HEK293 (cell line): Measurements from ENCODE around the gene NPPB.

Source experiments
- CTCF ChIA-PET: fragments of 350-600 bp; formaldehyde crosslinking; extraction: SDS; loops from one replicate; lab custom pipeline; 2021; ENCODE audit warnings: antibody characterized with exemption; lab: Yijun Ruan, JAX
- POLR2A ChIA-PET: fragments of 300-600 bp; formaldehyde crosslinking; extraction: SDS; loops from one replicate; lab custom pipeline; 2020; ENCODE audit warnings: antibody characterized with exemption, inconsistent platforms; lab: Yijun Ruan, JAX
- H3K27ac ChIP-seq: fragments of 200-500 bp; sonication (Bioruptor generic); 2 replicates; pipeline ENCODE4 v1.5.1; 2014; ENCODE audit warnings: low read depth, low read length, control low read depth, inconsistent platforms; ENCODE audit errors: extremely low read depth
- H3K36me3 ChIP-seq, 2 experiments: fragments of 200-500 bp in 1 of 2; sonication (Bioruptor generic) in 1 of 2; 1 replicate in 1 of 2; 2 replicates in 1 of 2; pipeline ENCODE4 v1.5.1; 2014 to 2017; ENCODE audit warnings: inconsistent platforms in 2 of 2, low read length in 2 of 2; ENCODE audit not compliant: control insufficient read depth in 2 of 2, insufficient read depth in 1 of 2
- H3K4me1 ChIP-seq: fragments of 200-500 bp; sonication (Bioruptor generic); 2 replicates; pipeline ENCODE4 v1.5.1; 2014; ENCODE audit warnings: mild to moderate bottlenecking, low read length, inconsistent platforms; ENCODE audit not compliant: control insufficient read depth, insufficient read depth
- H3K4me3 ChIP-seq: 2 replicates; pipeline ENCODE4 v1.5.1; 2011; ENCODE audit warnings: low read depth, mild to moderate bottlenecking, control low read depth, low read length, moderate library complexity
- H3K9me3 ChIP-seq: fragments of 200-500 bp; sonication (Bioruptor generic); 2 replicates; pipeline ENCODE4 v1.5.1; 2014; ENCODE audit warnings: low read depth, low read length, inconsistent platforms; ENCODE audit not compliant: control insufficient read depth, insufficient read depth
- GLIS1 ChIP-seq: fragments of 450-650 bp; formaldehyde crosslinking; IDR thresholded peaks from 2 replicates; pipeline ENCODE4 v1.5.1; 2016; ENCODE audit warnings: missing biosample characterization, missing genetic modification characterization
- MEIS1 ChIP-seq: sonication (generic); formaldehyde crosslinking; IDR thresholded peaks from 2 replicates; pipeline ENCODE4 v1.8.1; 2022; ENCODE audit warnings: missing genetic modification reagents, mild to moderate bottlenecking, borderline replicate concordance
- PRDM10 ChIP-seq: fragments of 450-650 bp; formaldehyde crosslinking; IDR thresholded peaks from 2 replicates; pipeline ENCODE4 v1.5.1; 2016; ENCODE audit warnings: missing biosample characterization, missing genetic modification characterization
- ZNF138 ChIP-seq: fragments of 450-650 bp; formaldehyde crosslinking; IDR thresholded peaks from 2 replicates; pipeline ENCODE4 v1.5.1; 2016; ENCODE audit warnings: missing biosample characterization, missing genetic modification characterization, borderline replicate concordance
- ZNF140 ChIP-seq: fragments of 450-650 bp; formaldehyde crosslinking; IDR thresholded peaks from 2 replicates; pipeline ENCODE4 v1.5.1; 2016; ENCODE audit warnings: missing biosample characterization, missing genetic modification characterization
- ZNF19 ChIP-seq: fragments of 450-650 bp; formaldehyde crosslinking; IDR thresholded peaks from 2 replicates; pipeline ENCODE4; 2016; ENCODE audit warnings: missing biosample characterization, missing genetic modification characterization, low read depth
- ZNF266 ChIP-seq: fragments of 450-650 bp; formaldehyde crosslinking; IDR thresholded peaks from 2 replicates; pipeline ENCODE4 v1.5.1; 2016; ENCODE audit warnings: missing biosample characterization, missing genetic modification characterization, low read depth
- ZNF324 ChIP-seq: fragments of 450-650 bp; formaldehyde crosslinking; IDR thresholded peaks from 2 replicates; pipeline ENCODE4 v1.5.1; 2016; ENCODE audit warnings: missing biosample characterization, missing genetic modification characterization
- ZNF366 ChIP-seq: fragments of 450-650 bp; formaldehyde crosslinking; conservative IDR thresholded peaks from 2 replicates; pipeline ENCODE4 v1.5.1; 2016; ENCODE audit warnings: missing biosample characterization, missing genetic modification characterization
- ZNF416 ChIP-seq: fragments of 450-650 bp; formaldehyde crosslinking; IDR thresholded peaks from 2 replicates; pipeline ENCODE4 v1.5.1; 2016; ENCODE audit warnings: missing biosample characterization, missing genetic modification characterization
- ZNF571 ChIP-seq: fragments of 450-650 bp; formaldehyde crosslinking; IDR thresholded peaks from 2 replicates; pipeline ENCODE4 v1.5.0; 2017; ENCODE audit warnings: missing biosample characterization, missing genetic modification characterization
- ZNF707 ChIP-seq: fragments of 450-650 bp; formaldehyde crosslinking; IDR thresholded peaks from 2 replicates; pipeline ENCODE4 v1.5.1; 2016; ENCODE audit warnings: missing biosample characterization, missing genetic modification characterization
- ZNF768 ChIP-seq: fragments of 450-650 bp; formaldehyde crosslinking; IDR thresholded peaks from 2 replicates; pipeline ENCODE4 v1.5.1; 2018; ENCODE audit warnings: missing biosample characterization, mild to moderate bottlenecking, missing genetic modification characterization
- ZSCAN4 ChIP-seq: fragments of 450-650 bp; formaldehyde crosslinking; IDR thresholded peaks from 2 replicates; pipeline ENCODE4 v1.5.1; 2017; ENCODE audit warnings: missing biosample characterization, missing genetic modification characterization

NPPB gene

GRCh38 chr1:11862890-11863289, 4.1 kb upstream of the NPPB start:
- Histone ChIP-seq H3K36me3 (no peaks in the 10 kb centered on the region), H3K4me1 (no peaks in the 10 kb centered on the region), H3K9me3 (no peaks in the 10 kb centered on the region)
- ChIA-PET CTCF (interaction anchor here (0.6 kb wide), 1 partner anchor 23 kb away, joined by 3 read pairs; no protein-coding TSS in a partner anchor), POLR2A (interaction anchor here (0.7 kb wide), 1 partner anchor 14 kb away, joined by 4 read pairs; no protein-coding TSS in a partner anchor)
- TF ChIP-seq PRDM10 (tag by site-specific recombination) (0 out of 2 replicates have a peak, but pooled peaks have one; percentile 19), ZNF324 (tag by site-specific recombination) (no peak), GLIS1 (tag by site-specific recombination) (0 out of 2 replicates have a peak, but pooled peaks have one; percentile 12)
- TF ChIP-seq, all 188 proteins: peak for 2
- Histone ChIP-seq H3K4me3 (no peak overlapping the region), H3K27ac (no peak overlapping the region)

- Histone ChIP-seq H3K36me3 (no peaks in the 10 kb centered on the region), H3K4me3 (no peak overlapping the region), H3K9me3 (no peaks in the 10 kb centered on the region), H3K27ac (no peak overlapping the region), H3K4me1 (no peaks in the 10 kb centered on the region)
- TF ChIP-seq ZNF138 (tag by site-specific recombination) (no peak), ZNF266 (tag by site-specific recombination) (no peak), ZSCAN4 (tag by site-specific recombination) (peak; percentile 66; the same call in 1 of the 2 replicates)
- CTCF ChIA-PET: interaction anchor here (0.5 to 1.7 kb wide), 9 partner anchors 19 to 1157 kb away, joined by 3 to 9 read pairs (median 3); no protein-coding TSS in a partner anchor
- POLR2A ChIA-PET: interaction anchor here (0.6 to 1.8 kb wide), 3 partner anchors 11 to 205 kb away, joined by 3 to 9 read pairs (median 4); no protein-coding TSS in a partner anchor
Observed at GRCh38 chr1:11860587-11860986, 1.8 kb upstream of the NPPB start.

GRCh38 chr1:11860083-11860482, 1.3 kb upstream of the NPPB start:
- Histone ChIP-seq H3K4me3 (no peak overlapping the region), H3K36me3 (no peaks in the 10 kb centered on the region), H3K9me3 (no peaks in the 10 kb centered on the region), H3K4me1 (no peaks in the 10 kb centered on the region), H3K27ac (no peak overlapping the region)
- ChIA-PET CTCF (interaction anchor here (0.7 to 1.7 kb wide), 5 partner anchors 34 to 822 kb away, joined by 3 to 9 read pairs (median 3); no protein-coding TSS in a partner anchor), POLR2A (interaction anchor here (0.5 to 1.8 kb wide), 3 partner anchors 26 to 216 kb away, joined by 3 to 9 read pairs (median 4); no protein-coding TSS in a partner anchor)
- TF ChIP-seq ZNF19 (no peak), ZNF707 (tag by site-specific recombination) (no peak), ZNF768 (no peak), MEIS1 (CRISPR knock-in tag) (no peak), ZNF416 (tag by site-specific recombination) (no peak), GLIS1 (tag by site-specific recombination) (peak; percentile 78), ZNF366 (0 out of 2 replicates have a peak, but pooled peaks have one; percentile 3), ZNF140 (no peak), ZNF571 (tag by site-specific recombination) (no peak)
